SK-N-SH (cell line): ENCODE data around the gene NDUFS6. TPM values are rescaled to one million over a fixed set of nuclear protein-coding genes. Genes with fewer than 3 reads are reported as not detected.

ENCODE experiments used
- CTCF ChIA-PET: fragments of 300-600, 350-600 bp; formaldehyde crosslinking; extraction: SDS; loops from one replicate; lab custom pipeline; 2021; lab: Yijun Ruan, JAX
- POLR2A ChIA-PET: fragments of 350-600 bp; sonication (Branson Sonifier 250); formaldehyde crosslinking; extraction: SDS; loops from one replicate; lab custom pipeline; 2020; ENCODE audit warnings: antibody characterized with exemption, inconsistent platforms; lab: Yijun Ruan, JAX
- DNase-seq: peaks from one replicate; pipeline ENCODE4 v3.0.0; 2012
- H2AFZ ChIP-seq: fragments of 200-600 bp; sonication (generic); 2 replicates; pipeline ENCODE4 v1.8.1; 2016; ENCODE audit warnings: antibody characterized with exemption, mild to moderate bottlenecking, low read depth
- H3F3A ChIP-seq: fragments of 200-600 bp; sonication (generic); replicated peaks from 2 replicates; pipeline ENCODE3; 2016; ENCODE audit warnings: antibody characterized with exemption, mild to moderate bottlenecking; ENCODE audit not compliant: insufficient read depth
- H3K27ac ChIP-seq, 2 experiments: fragments of 200-500 bp in 1 of 2; fragments of 200-600 bp in 1 of 2; sonication (Bioruptor generic) in 1 of 2; sonication (generic), shearing (Covaris generic) in 1 of 2; 2 replicates each; pipeline versions ENCODE4 v1.5.1 to v1.6.1; 2014 to 2016; ENCODE audit warnings: low read depth in 2 of 2, inconsistent platforms in 1 of 2, low read length in 1 of 2, mild to moderate bottlenecking in 1 of 2, mixed read lengths in 1 of 2
- H3K27me3 ChIP-seq: fragments of 200-600 bp; sonication (generic), shearing (Covaris generic); 2 replicates; pipeline ENCODE4 v1.6.1; 2016; ENCODE audit warnings: mixed run types; ENCODE audit not compliant: insufficient read depth
- H3K36me3 ChIP-seq, 2 experiments: fragments of 200-500 bp in 1 of 2; fragments of 200-600 bp in 1 of 2; sonication (Bioruptor generic) in 1 of 2; sonication (generic) in 1 of 2; replicated peaks in 1 of 2; 2 replicates each; pipeline versions ENCODE3 to v1.5.1; 2014 to 2016; ENCODE audit warnings: low read length in 1 of 2, mild to moderate bottlenecking in 1 of 2; ENCODE audit not compliant: insufficient read depth in 2 of 2, control insufficient read depth in 1 of 2
- H3K4me1 ChIP-seq, 2 experiments: fragments of 200-500 bp in 1 of 2; fragments of 200-600 bp in 1 of 2; sonication (Bioruptor generic) in 1 of 2; sonication (generic), shearing (Covaris generic) in 1 of 2; 2 replicates each; pipeline versions ENCODE4 v1.5.1 to v1.6.1; 2014 to 2016; ENCODE audit warnings: low read depth in 1 of 2, low read length in 1 of 2, mixed run types in 1 of 2; ENCODE audit not compliant: insufficient read depth in 2 of 2, control insufficient read depth in 1 of 2
- H3K4me2 ChIP-seq: fragments of 200-600 bp; sonication (generic), shearing (Covaris generic); 2 replicates; pipeline ENCODE4 v1.6.1; 2017; ENCODE audit warnings: mixed run types
- H3K4me3 ChIP-seq, 2 experiments: fragments of 200-500 bp in 1 of 2; fragments of 200-600 bp in 1 of 2; sonication (Bioruptor generic) in 1 of 2; sonication (generic), shearing (Covaris generic) in 1 of 2; 2 replicates each; pipeline versions ENCODE4 v1.5.1 to v1.8.1; 2014 to 2016; ENCODE audit warnings: low read depth in 2 of 2, inconsistent platforms in 1 of 2, low read length in 1 of 2, mild to moderate bottlenecking in 1 of 2, mixed read lengths in 1 of 2, moderate library complexity in 1 of 2
- H3K79me2 ChIP-seq: fragments of 200-600 bp; sonication (generic); 2 replicates; pipeline ENCODE4 v1.8.1; 2017; ENCODE audit warnings: mild to moderate bottlenecking; ENCODE audit not compliant: insufficient read depth
- H3K9ac ChIP-seq: fragments of 200-600 bp; sonication (generic); 2 replicates; pipeline ENCODE4 v1.6.1; 2017; ENCODE audit warnings: mixed run types
- H3K9me2 ChIP-seq: fragments of 200-600 bp; sonication (generic); 2 replicates; pipeline ENCODE4 v1.6.1; 2017; ENCODE audit warnings: mixed run types
- H3K9me3 ChIP-seq: fragments of 200-600 bp; sonication (generic); 2 replicates; pipeline ENCODE4 v1.6.1; 2017; ENCODE audit warnings: mixed run types, mild to moderate bottlenecking, moderate library complexity
- H4K20me1 ChIP-seq: fragments of 200-600 bp; sonication (generic); 2 replicates; pipeline ENCODE4 v1.6.1; 2017; ENCODE audit warnings: mild to moderate bottlenecking, mixed run types; ENCODE audit not compliant: insufficient read depth
- ELF1 ChIP-seq: IDR thresholded peaks from 2 replicates; pipeline ENCODE4 v1.4.0; 2012
- EP300 ChIP-seq, 2 experiments: IDR thresholded peaks; 2 replicates each; pipeline versions ENCODE4 v1.4.0 to v1.6.1; 2012; ENCODE audit warnings: borderline replicate concordance in 1 of 2, low read depth in 1 of 2, low read length in 1 of 2
- EZH2phosphoT487 ChIP-seq: fragments of 200-600 bp; sonication (generic); IDR thresholded peaks from 2 replicates; pipeline ENCODE4 v1.6.1; 2017; ENCODE audit warnings: low read depth, mixed run types, mild to moderate bottlenecking, antibody characterized with exemption, moderate library complexity, borderline replicate concordance
- FOSL2 ChIP-seq: IDR thresholded peaks from 2 replicates; pipeline ENCODE4 v1.4.0; 2012; ENCODE audit warnings: low read depth, mild to moderate bottlenecking, moderate library complexity, borderline replicate concordance
- IRF3 ChIP-seq: fragments of 150-350 bp; IDR thresholded peaks from 2 replicates; pipeline ENCODE4 v1.6.1; 2016; ENCODE audit warnings: mild to moderate bottlenecking, low read depth, low read length
- JUND ChIP-seq: IDR thresholded peaks from 2 replicates; pipeline ENCODE4 v1.4.0; 2012
- MEF2A ChIP-seq: IDR thresholded peaks from 2 replicates; pipeline ENCODE4 v1.4.0; 2012; ENCODE audit warnings: low read depth, borderline replicate concordance
- MXI1 ChIP-seq: IDR thresholded peaks from 2 replicates; pipeline ENCODE4 v1.6.1; 2012; ENCODE audit warnings: mild to moderate bottlenecking, low read depth, low read length, improper control_type of control experiment
- NFIC ChIP-seq: IDR thresholded peaks from 2 replicates; pipeline ENCODE4 v1.4.0; 2012; ENCODE audit warnings: borderline replicate concordance
- POLR2AphosphoS5 ChIP-seq: IDR thresholded peaks from 2 replicates; pipeline ENCODE4 v1.6.1; 2012; ENCODE audit warnings: low read depth, low read length
- RAD21 ChIP-seq: IDR thresholded peaks from 2 replicates; pipeline ENCODE4 v1.6.1; 2012; ENCODE audit warnings: mild to moderate bottlenecking, low read length
- REST ChIP-seq: IDR thresholded peaks from 2 replicates; pipeline ENCODE4 v1.6.1; 2012; ENCODE audit warnings: mild to moderate bottlenecking, low read depth, low read length, moderate library complexity
- RFX5 ChIP-seq: IDR thresholded peaks from 2 replicates; pipeline ENCODE4 v1.6.1; 2012; ENCODE audit warnings: mild to moderate bottlenecking, improper control_type of control experiment, low read length
- RXRA ChIP-seq: IDR thresholded peaks from 2 replicates; pipeline ENCODE4 v1.4.0; 2012; ENCODE audit warnings: low read depth, mild to moderate bottlenecking, borderline replicate concordance
- TEAD4 ChIP-seq: IDR thresholded peaks from 2 replicates; pipeline ENCODE4 v1.4.0; 2012; ENCODE audit warnings: mild to moderate bottlenecking, borderline replicate concordance; ENCODE audit not compliant: insufficient read depth
- WGBS: methylation state at CpG from one replicate; pipeline ENCODE4 v1.1.6; 2017; ENCODE audit warnings: low lambda C conversion rate; 5-methylcytosine and 5-hydroxymethylcytosine counted together
- polyA plus RNA-seq, 3 experiments: library from polyadenylated mRNA; depleted of rRNA; stranded (reverse); fragments of >200 nt; gene quantifications; 2 replicates each; pipeline ENCODE4 v1.2.3, GENCODE V29; 2012
- TF ChIP-seq, protein P1 (sequence below): fragments of 150-350 bp; IDR thresholded peaks from 2 replicates; pipeline ENCODE4 v1.6.1; 2017; ENCODE audit warnings: antibody characterized with exemption, low read length, low read depth, borderline replicate concordance
- TF ChIP-seq, protein P2 (sequence below): IDR thresholded peaks from 2 replicates; pipeline ENCODE4; 2012
- TF ChIP-seq, protein P3 (sequence below): IDR thresholded peaks from 2 replicates; pipeline ENCODE4 v1.4.0; 2012; ENCODE audit warnings: low read depth, borderline replicate concordance

Gene NDUFS6
- polyA plus RNA-seq, 1 of the 3 experiments (the other 2 are of a cell fraction) = 316 TPM

DNA sequence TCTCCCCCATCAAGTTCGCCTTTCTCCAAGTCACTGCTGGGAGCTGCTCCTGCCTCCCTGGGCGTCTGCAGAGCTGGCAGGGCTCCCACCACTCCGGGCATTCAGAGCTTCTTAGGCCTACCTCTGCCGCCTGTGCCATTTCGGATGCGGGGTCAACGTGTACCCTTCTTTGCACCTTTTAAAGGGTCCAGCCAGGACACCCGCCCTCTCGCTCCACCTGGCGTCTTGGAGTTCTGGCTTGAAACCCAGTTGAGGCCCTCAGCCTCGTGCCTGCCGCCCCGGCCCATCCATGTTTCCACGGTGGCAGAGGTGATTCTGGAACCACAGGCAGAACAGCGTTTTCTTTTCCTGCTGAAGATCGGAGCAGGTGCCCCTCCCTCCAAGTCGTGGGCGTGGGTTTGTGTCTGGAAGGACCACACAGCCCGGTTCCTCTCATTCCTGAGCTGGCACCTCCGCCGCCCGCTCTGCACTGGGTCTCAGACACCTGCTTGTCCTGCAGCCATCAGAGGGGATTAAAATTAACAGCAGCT lies 32.9 kb downstream of the NDUFS6 start:
- 57% methylated on average over 5 of the region's 22 CpGs for WGBS

More for the DNA sequence above, 32.9 kb downstream of the NDUFS6 start:
- TF ChIP-seq NFIC = no peak
- TF ChIP-seq, protein P1, sequence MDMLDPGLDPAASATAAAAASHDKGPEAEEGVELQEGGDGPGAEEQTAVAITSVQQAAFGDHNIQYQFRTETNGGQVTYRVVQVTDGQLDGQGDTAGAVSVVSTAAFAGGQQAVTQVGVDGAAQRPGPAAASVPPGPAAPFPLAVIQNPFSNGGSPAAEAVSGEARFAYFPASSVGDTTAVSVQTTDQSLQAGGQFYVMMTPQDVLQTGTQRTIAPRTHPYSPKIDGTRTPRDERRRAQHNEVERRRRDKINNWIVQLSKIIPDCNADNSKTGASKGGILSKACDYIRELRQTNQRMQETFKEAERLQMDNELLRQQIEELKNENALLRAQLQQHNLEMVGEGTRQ = no peak
- no peak for TF ChIP-seq FOSL2
- TF ChIP-seq RFX5 = no peak
- TF ChIP-seq, protein P2, sequence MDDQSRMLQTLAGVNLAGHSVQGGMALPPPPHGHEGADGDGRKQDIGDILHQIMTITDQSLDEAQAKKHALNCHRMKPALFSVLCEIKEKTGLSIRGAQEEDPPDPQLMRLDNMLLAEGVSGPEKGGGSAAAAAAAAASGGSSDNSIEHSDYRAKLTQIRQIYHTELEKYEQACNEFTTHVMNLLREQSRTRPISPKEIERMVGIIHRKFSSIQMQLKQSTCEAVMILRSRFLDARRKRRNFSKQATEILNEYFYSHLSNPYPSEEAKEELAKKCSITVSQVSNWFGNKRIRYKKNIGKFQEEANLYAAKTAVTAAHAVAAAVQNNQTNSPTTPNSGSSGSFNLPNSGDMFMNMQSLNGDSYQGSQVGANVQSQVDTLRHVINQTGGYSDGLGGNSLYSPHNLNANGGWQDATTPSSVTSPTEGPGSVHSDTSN = no peak
- TF ChIP-seq, protein P3, sequence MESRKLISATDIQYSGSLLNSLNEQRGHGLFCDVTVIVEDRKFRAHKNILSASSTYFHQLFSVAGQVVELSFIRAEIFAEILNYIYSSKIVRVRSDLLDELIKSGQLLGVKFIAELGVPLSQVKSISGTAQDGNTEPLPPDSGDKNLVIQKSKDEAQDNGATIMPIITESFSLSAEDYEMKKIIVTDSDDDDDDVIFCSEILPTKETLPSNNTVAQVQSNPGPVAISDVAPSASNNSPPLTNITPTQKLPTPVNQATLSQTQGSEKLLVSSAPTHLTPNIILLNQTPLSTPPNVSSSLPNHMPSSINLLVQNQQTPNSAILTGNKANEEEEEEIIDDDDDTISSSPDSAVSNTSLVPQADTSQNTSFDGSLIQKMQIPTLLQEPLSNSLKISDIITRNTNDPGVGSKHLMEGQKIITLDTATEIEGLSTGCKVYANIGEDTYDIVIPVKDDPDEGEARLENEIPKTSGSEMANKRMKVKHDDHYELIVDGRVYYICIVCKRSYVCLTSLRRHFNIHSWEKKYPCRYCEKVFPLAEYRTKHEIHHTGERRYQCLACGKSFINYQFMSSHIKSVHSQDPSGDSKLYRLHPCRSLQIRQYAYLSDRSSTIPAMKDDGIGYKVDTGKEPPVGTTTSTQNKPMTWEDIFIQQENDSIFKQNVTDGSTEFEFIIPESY = no peak
- no peak for TF ChIP-seq POLR2AphosphoS5
- TF ChIP-seq EZH2phosphoT487 = no peak
- TF ChIP-seq MXI1 = no peak
- no peak for TF ChIP-seq REST
- TF ChIP-seq ELF1 = no peak
- TF ChIP-seq RAD21 = no peak
- TF ChIP-seq JUND = no peak
- TF ChIP-seq RXRA = no peak
- no peak for TF ChIP-seq EP300 (IDR thresholded peaks at IDR 0.05; ENCODE audit: borderline replicate concordance in 1 of 2, low read depth in 1 of 2, low read length in 1 of 2)
- TF ChIP-seq TEAD4 = no peak
- TF ChIP-seq MEF2A = no peak
- TF ChIP-seq IRF3 = no peak
- Histone ChIP-seq H3K4me1 (no peaks in the 10 kb centered on the region), H2AFZ (no peak overlapping the region), H3K9me3 (no peaks in the 10 kb centered on the region), H3K4me2 (no peak overlapping the region), H3K9me2 (no peaks in the 10 kb centered on the region), H3K79me2 (no peaks in the 10 kb centered on the region), H3K27ac (no peak overlapping the region), H3K4me3 (no peak overlapping the region), H3F3A (no peaks in the 10 kb centered on the region), H3K27me3 (peaks cover 75% of the 10 kb centered on the region), H4K20me1 (no peaks in the 10 kb centered on the region), H3K36me3 (no peaks in the 10 kb centered on the region), H3K9ac (no peak overlapping the region)
- CTCF ChIA-PET = no interaction called here
- no peak for DNase-seq
- POLR2A ChIA-PET = no interaction called here
